Parathyroid adenoma (tissue), 2 donors: ENCODE data around the gene ADAMTS6.

Source experiments
- H2AFZ ChIP-seq: fragments of 300-600 bp; sonication (generic); one replicate; pipeline ENCODE4 v1.7.0; 2017; ENCODE audit warnings: antibody characterized with exemption, mild to moderate bottlenecking
- H3K27ac ChIP-seq: fragments of 300-600 bp; sonication (generic); one replicate; pipeline ENCODE4 v1.7.0; 2017
- H3K27me3 ChIP-seq: fragments of 300-600 bp; sonication (generic); one replicate; pipeline ENCODE4 v1.7.0; 2017; ENCODE audit warnings: low read length; ENCODE audit not compliant: control insufficient read depth, insufficient read depth
- H3K36me3 ChIP-seq: fragments of 300-600 bp; sonication (generic); one replicate; pipeline ENCODE4 v1.7.0; 2017; ENCODE audit warnings: low read length; ENCODE audit not compliant: control insufficient read depth, insufficient read depth
- H3K4me1 ChIP-seq: fragments of 300-600 bp; sonication (generic); one replicate; pipeline ENCODE4 v1.7.0; 2017; ENCODE audit warnings: control low read depth
- H3K4me2 ChIP-seq: fragments of 300-600 bp; sonication (generic); one replicate; pipeline ENCODE4 v1.7.0; 2017; ENCODE audit warnings: low read length
- H3K4me3 ChIP-seq: fragments of 300-600 bp; sonication (generic); one replicate; pipeline ENCODE4 v1.7.0; 2017; ENCODE audit warnings: low read depth, low read length
- H3K79me2 ChIP-seq: fragments of 300-600 bp; sonication (generic); one replicate; pipeline ENCODE4 v1.7.0; 2017; ENCODE audit warnings: control low read depth
- H3K9ac ChIP-seq: fragments of 300-600 bp; sonication (generic); one replicate; pipeline ENCODE4 v1.7.0; 2017; ENCODE audit warnings: mild to moderate bottlenecking
- H3K9me3 ChIP-seq: fragments of 300-600 bp; sonication (generic); one replicate; pipeline ENCODE4 v1.7.0; 2017; ENCODE audit warnings: low read length; ENCODE audit not compliant: control insufficient read depth
- TF ChIP-seq, protein P1 (sequence below): fragments of 300-600 bp; sonication (generic); IDR thresholded peaks from one replicate; pipeline ENCODE4 v1.7.0; 2017; ENCODE audit warnings: antibody characterized with exemption, mild to moderate bottlenecking
- donor health status: primary hyperparathyroidism.

The ADAMTS6 gene

GRCh38 chr5:65248896-65249295 is 232.8 kb downstream of the ADAMTS6 start:
- H3K4me3 ChIP-seq: no peak overlapping the region
- H3K27me3 ChIP-seq: no peaks in the 10 kb centered on the region
- H3K4me1 ChIP-seq: no peaks in the 10 kb centered on the region
- H3K27ac ChIP-seq: no peak overlapping the region
- no peaks in the 10 kb centered on the region for H3K9me3 ChIP-seq
- no peak overlapping the region for H2AFZ ChIP-seq
- H3K36me3 ChIP-seq: no peaks in the 10 kb centered on the region
- no peaks in the 10 kb centered on the region for H3K79me2 ChIP-seq
- TF ChIP-seq, protein P1, sequence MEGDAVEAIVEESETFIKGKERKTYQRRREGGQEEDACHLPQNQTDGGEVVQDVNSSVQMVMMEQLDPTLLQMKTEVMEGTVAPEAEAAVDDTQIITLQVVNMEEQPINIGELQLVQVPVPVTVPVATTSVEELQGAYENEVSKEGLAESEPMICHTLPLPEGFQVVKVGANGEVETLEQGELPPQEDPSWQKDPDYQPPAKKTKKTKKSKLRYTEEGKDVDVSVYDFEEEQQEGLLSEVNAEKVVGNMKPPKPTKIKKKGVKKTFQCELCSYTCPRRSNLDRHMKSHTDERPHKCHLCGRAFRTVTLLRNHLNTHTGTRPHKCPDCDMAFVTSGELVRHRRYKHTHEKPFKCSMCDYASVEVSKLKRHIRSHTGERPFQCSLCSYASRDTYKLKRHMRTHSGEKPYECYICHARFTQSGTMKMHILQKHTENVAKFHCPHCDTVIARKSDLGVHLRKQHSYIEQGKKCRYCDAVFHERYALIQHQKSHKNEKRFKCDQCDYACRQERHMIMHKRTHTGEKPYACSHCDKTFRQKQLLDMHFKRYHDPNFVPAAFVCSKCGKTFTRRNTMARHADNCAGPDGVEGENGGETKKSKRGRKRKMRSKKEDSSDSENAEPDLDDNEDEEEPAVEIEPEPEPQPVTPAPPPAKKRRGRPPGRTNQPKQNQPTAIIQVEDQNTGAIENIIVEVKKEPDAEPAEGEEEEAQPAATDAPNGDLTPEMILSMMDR: no peak
- H3K9ac ChIP-seq: no peak overlapping the region
- no peak overlapping the region for H3K4me2 ChIP-seq

DNA sequence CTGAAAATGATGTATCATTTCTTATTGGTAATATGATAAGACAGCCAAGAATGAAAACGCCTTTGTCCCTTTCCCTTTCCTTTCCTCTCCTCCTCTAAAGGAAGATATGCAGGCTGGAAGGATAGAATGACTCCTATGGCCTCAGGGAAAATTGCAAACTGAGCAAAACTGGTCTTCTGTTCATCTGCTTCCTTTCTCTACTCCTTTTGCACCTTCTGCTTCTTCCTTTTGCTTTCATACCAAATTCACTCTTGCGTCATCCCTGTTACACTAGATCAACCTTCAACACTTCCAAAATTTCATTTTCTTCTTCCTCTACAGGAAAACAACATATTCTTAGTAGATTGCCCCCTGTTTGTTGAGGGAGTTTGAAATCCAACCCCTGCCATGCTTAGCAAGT is 234.1 kb downstream of the ADAMTS6 start:
- Histone ChIP-seq H3K4me1 (no peaks in the 10 kb centered on the region), H3K27ac (no peak overlapping the region), H3K9ac (no peak overlapping the region), H2AFZ (no peak overlapping the region), H3K36me3 (no peaks in the 10 kb centered on the region), H3K9me3 (no peaks in the 10 kb centered on the region), H3K4me3 (no peak overlapping the region), H3K4me2 (no peak overlapping the region), H3K79me2 (no peaks in the 10 kb centered on the region), H3K27me3 (no peaks in the 10 kb centered on the region)
- TF ChIP-seq, protein P1: no peak

GRCh38 chr5:65246741-65247140 is 235.0 kb downstream of the ADAMTS6 start:
- TF ChIP-seq, protein P1: no peak
- H3K27ac ChIP-seq: no peak overlapping the region

DNA sequence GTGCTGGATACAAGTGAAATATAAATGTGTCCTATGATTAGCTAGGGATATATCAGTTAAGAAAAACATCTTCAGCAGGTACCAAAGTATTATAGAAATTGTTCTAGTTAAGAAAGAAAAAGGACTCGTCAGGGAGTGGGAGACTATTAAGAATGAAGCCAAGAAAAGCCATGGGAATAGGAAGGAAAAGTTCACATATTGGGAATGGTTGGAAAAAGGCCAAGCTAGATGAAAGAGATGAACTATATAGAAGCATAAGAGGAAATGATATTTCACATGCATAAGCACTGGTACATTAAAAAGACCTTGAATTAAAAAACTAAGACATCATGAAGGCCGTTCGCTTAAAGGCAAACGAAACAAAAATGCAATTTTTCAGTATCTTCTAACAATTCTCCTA is 237.7 kb downstream of the ADAMTS6 start:
- no peaks in the 10 kb centered on the region for H3K4me1 ChIP-seq
- no peak overlapping the region for H3K27ac ChIP-seq
- no peak overlapping the region for H3K4me3 ChIP-seq
- TF ChIP-seq, protein P1: no peak
- no peaks in the 10 kb centered on the region for H3K36me3 ChIP-seq
- H3K79me2 ChIP-seq: no peaks in the 10 kb centered on the region
- H3K9me3 ChIP-seq: no peaks in the 10 kb centered on the region
- no peaks in the 10 kb centered on the region for H3K27me3 ChIP-seq
- no peak overlapping the region for H2AFZ ChIP-seq
- H3K4me2 ChIP-seq: no peak overlapping the region
- no peak overlapping the region for H3K9ac ChIP-seq

More at GRCh38 chr5:65246741-65247140, 235.0 kb downstream of the ADAMTS6 start:
- no peak overlapping the region for H3K9ac ChIP-seq
- H3K4me1 ChIP-seq: no peaks in the 10 kb centered on the region
- H3K4me2 ChIP-seq: no peak overlapping the region
- no peak overlapping the region for H3K4me3 ChIP-seq
- H3K36me3 ChIP-seq: no peaks in the 10 kb centered on the region
- no peaks in the 10 kb centered on the region for H3K79me2 ChIP-seq
- no peaks in the 10 kb centered on the region for H3K9me3 ChIP-seq
- no peak overlapping the region for H2AFZ ChIP-seq
- no peaks in the 10 kb centered on the region for H3K27me3 ChIP-seq

- Histone ChIP-seq H3K79me2 (no peaks in the 10 kb centered on the region), H3K4me2 (no peak overlapping the region), H2AFZ (no peak overlapping the region), H3K27me3 (no peaks in the 10 kb centered on the region), H3K4me1 (no peaks in the 10 kb centered on the region), H3K36me3 (no peaks in the 10 kb centered on the region), H3K9me3 (no peaks in the 10 kb centered on the region), H3K4me3 (no peak overlapping the region), H3K9ac (no peak overlapping the region), H3K27ac (no peak overlapping the region)
- TF ChIP-seq, protein P1: no peak
These were observed 238.6 kb downstream of the ADAMTS6 start for GRCh38 chr5:65243161-65243560.
